GM19324 (cell line): ENCODE results near the gene TRAF3IP1.
"Not testable (repeated sequence)": the region's sequence is repeated elsewhere in the genome, so short reads cannot be mapped to it uniquely, and the experiment has no call there.

Source experiments
- ATAC-seq: cut with Tn5 transposase; IDR thresholded peaks from one replicate; pipeline ENCODE4 v1.9.1; 2021; ENCODE audit warnings: mild to moderate bottlenecking, moderate library complexity; ENCODE audit not compliant: unreplicated experiment, low FRiP score

The TRAF3IP1 gene

GRCh38 chr2:238404406-238405216 lies 84.3 kb downstream of the TRAF3IP1 start:
- no peak for ATAC-seq

- not testable (repeated sequence) for ATAC-seq
Observed at GRCh38 chr2:238405217-238405555, 84.9 kb downstream of the TRAF3IP1 start.

DNA sequence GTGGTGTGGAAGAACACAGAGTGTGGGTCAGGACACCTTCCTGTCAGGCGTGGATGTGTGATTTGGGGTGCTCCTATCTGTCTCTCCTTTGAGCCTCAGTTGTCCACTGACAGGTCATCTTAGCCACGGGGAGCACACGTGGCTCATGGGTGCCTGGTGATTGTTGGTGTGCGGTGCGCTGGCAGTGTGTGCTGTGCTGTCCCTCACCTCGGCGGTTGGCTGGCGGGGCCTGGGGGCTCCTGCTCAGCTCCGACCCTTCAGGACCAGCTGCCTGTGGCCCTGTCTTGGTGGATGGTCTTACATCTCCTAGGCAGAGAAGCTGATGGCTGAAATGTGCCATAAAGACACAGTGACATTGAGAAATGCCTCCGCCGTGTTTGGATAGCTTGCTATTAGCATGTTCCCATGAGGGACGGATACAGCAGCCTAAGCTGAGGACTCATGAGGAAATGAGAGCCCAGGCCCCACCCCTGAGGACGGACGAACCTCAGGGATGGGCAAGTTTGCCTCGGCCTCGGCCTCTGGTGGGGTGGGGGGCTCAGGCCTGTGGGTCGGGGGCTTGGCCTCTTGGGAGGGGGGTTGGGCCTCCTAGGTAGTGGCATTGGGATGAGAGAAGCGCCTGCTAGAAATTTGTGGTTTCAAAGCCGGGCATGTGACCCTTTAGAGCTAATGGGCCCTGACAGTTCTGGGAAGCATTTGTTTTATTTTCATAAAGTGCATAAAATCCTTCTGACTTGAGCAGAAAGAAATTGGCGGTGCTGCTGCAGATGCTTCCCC lies 86.1 kb downstream of the TRAF3IP1 start:
- ATAC-seq, result no peak

- no peak for ATAC-seq
Observed at GRCh38 chr2:238406998-238407285, 86.6 kb downstream of the TRAF3IP1 start.

DNA sequence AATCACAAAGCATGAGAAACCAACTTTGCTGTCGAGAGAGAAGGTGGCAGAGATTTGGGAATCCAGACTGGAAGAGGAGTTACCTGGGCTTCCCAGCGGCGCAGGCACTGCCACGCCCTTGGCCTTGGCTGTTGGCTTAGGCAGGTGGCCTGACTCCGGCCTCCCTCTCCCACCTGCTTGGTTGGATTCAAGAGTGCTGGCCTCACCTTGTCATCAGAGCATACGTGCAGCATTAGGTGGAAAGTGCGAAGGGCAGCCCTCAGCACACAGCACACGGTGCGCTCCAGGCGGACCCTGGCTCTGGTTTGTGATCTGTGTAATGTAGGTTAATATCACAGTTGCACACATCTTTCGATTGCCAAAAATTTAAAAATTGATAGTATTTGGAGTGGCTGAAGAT lies 87.2 kb downstream of the TRAF3IP1 start:
- no peak for ATAC-seq

DNA sequence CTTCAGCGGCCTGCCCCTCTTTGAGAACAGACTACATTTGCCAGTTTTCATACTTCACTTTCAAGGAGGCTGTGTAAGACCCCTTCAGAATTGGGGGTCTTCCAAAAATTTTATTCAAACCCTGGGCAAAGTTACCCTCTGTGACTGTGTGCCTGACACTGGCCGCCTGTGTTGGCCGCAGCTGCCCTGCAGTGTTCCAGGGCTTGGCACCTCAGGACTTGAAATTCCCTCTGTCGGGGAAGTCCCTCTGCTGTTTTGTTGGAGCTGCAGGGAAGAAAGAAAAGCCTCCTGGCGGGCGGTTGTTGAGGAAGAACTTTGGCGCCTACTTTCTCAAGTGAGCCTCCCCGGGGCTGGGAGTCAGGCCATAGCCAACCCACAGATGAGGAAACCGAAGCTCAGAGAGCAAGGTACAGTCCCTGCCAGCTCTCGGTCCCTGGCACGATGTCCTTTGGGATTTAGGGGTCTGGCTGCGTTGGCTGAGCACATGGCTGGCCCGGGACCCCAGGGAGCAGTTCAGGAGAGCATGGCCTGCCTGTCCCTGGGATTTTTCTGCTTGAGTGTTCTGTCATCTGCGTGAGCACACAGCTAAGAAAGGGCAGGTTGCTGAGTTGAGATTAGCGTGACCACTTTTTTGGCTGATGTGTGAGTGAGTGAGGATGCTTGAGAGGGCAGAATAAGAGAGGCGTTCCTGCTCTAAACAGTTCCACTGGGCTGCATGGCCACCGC lies 88.5 kb downstream of the TRAF3IP1 start:
- ATAC-seq, result no peak

GRCh38 chr2:238409341-238410199 lies 89.3 kb downstream of the TRAF3IP1 start:
- ATAC-seq, result no peak

DNA sequence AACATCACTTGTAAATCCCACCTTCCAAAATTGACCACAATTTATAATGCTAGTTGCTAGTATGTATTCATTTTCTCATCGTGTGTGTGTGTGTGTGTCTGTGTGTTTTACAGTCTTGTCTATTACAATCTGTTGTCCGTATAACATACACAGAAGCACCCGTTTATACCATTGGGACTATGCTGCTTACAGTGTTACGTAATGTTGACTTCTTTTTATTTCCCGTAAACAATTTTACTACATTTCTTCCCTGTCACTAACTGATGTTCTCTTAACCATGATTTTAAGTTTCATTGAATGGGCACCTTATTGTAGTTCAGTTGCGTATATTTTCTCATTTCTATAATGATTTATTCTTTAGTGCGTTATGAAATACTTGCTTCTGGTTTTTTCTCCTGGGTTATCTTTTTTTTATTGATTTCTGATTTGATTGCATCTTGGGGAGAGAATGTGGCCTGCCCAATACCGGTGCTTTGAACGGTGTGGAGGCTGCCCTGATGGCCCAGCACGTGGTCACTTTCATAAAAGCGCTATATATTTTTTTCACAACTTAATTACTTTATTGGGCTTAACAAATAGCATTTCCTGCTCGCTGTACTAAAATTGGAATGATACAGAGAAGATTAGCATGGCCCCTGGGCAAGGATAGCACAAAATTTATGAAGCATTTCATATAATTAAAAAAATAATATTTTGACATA lies 91.9 kb downstream of the TRAF3IP1 start:
- ATAC-seq, result no peak

GRCh38 chr2:238413368-238413767 lies 93.0 kb downstream of the TRAF3IP1 start:
- no peak for ATAC-seq

- ATAC-seq, result no peak
Observed at GRCh38 chr2:238415036-238415764, 94.9 kb downstream of the TRAF3IP1 start.

DNA sequence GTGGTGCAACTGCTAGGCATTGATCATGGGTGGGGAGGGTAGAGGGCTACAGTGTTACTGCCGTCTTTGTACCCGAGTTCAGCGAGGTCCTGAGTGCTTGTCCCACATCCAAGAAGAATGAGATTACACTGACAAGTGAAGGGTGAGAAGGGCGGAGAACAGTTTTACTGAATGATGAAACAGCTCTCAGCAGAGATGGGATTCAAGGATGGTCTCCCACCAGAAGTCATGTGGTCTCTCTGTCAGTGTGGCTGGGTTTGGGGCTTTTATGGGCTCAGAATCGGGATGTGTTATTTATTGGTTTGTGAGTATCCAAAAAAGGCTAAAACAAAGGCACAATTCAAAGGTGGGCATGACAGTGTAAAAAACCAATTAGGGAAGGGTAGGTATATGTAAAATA lies 95.6 kb downstream of the TRAF3IP1 start:
- ATAC-seq, result no peak

DNA sequence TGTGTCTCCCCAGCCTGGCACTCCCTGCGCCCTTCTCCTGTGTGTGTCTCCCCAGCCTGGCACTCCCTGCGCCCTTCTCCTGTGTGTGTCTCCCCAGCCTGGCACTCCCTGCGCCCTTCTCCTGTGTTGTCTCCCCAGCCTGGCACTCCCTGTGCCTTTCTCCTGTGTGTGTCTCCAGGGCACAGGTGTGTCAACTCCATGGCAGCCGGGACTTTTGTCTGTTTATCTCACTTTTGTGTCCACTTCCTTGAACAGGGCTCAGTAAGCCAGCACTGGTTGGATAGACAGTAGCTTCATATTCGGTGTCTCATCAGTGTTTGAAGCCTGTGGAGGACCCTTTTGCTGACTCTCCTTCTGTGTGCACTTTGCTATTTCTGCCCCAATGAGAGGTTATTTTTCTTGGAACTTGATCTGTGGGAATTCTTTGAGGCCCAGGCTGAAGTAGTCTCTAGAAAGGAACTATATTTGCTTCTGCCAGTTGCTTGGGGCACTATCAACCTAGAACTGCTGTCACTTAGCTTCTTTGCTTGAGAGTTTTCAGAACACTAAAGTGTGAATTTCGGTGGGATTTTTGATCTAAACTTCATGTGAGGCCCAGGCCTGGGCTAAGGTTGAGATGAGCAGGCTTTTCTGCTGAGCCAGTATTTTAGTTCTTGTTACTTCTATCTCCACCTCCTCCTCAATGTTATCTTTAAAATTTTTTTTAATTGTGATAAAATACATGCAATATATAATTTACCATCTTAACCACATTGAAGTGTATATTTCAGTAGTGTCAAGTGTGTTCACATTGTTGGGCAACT lies 98.1 kb downstream of the TRAF3IP1 start:
- no peak for ATAC-seq

DNA sequence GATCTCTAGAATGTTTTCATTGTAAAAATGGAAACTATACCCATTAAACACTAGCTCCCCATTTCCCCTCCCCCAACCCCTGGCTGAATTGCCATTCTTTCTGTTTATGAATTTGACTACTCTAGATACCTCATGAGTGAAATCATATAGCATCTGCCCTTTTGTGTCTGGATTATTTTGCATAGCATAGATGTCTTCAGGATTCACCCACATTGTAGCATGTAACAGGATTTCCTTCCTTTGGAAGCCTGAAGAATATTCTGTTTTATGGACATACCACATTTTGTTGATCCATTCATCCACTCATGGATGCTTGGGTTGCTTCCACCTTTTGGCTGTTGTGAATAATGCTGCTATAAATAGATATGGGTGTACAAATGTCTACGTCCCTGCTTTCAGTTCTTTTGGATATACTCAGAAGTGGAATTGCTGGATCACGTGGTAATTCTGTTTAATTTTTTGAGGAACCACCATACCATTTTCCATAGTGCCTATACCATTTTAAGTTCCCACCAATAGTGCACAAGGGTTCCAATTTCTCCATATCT lies 98.8 kb downstream of the TRAF3IP1 start:
- no peak for ATAC-seq

GRCh38 chr2:238420442-238420841 lies 100.1 kb downstream of the TRAF3IP1 start:
- no peak for ATAC-seq

DNA sequence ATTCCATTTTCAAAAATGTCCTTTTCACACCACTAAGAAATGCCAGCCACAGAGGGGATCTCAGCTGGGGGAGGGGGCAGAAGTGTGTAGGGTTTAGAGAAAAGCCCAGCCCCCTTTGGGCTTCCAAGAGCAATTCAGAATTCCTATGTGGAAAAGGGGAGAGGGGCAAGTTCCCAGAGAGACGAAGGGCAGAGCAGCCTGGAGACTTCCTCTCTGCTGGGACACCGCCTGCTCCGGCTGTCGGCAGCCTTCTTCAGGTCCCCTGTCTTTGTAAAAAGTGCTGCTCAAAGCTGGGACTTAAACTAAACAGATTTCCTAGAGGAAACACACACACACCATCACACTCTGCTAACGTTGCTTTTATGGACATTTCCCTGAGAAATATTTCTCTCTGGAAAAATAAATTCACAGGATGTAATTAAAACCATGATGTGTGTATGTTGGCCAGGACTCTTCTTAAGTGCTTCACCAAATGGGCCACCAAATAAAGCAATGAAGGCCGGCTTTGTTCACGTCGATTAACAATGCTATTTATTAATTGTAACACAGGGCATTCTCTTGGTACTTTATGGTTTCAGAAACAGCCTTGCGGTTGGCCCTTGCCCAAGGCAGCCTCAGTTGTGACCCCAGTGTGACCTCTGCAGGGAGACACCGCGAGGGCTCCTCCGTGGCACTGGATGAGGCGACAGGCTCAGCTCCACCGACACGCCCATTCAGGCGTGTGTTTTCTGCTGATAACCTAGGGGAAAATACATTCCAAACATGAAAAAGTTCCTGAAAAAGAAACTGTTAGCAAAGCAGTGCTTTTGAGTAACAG lies 100.8 kb downstream of the TRAF3IP1 start:
- ATAC-seq, result no peak

- ATAC-seq, result no peak
Observed at GRCh38 chr2:238421695-238422035, 101.3 kb downstream of the TRAF3IP1 start.

- ATAC-seq, result no peak
Observed at GRCh38 chr2:238422285-238422684, 102.0 kb downstream of the TRAF3IP1 start.

DNA sequence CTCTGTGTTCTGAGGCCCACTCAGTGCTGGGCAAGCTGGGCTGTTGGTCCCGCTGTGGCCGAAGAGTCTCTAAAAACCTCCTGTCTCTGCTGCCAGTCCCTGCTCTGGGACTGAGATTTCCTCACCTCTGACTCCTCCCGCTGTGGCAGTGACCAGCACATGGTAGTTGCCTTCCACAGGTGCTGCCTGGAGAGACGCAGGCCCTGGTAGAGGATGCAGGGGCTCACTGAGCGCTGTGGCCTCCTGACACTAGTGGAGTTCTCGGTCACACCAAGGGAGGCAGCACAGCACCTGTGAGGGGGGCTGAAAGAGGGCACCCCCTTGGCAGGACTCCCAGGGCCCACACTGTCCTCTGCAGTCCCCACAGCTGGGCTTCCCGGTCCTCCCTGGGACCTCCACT lies 102.6 kb downstream of the TRAF3IP1 start:
- ATAC-seq, result no peak
